OCI-LY3 (cell line): ENCODE measurements around the gene EPHA2.
"Not testable (repeated sequence)": the region's sequence is repeated elsewhere in the genome, so short reads cannot be mapped to it uniquely, and the experiment has no call there.

Source experiments
- H2AFZ ChIP-seq: fragments of 200-600, 300-600 bp; shearing (Covaris generic); 2 replicates; pipeline ENCODE4 v1.6.0; 2014; ENCODE audit warnings: antibody characterized with exemption, low read depth, low read length
- H3K27ac ChIP-seq: fragments of 200-600, 300-600 bp; sonication (generic); 2 replicates; pipeline ENCODE4 v1.5.1; 2014; ENCODE audit warnings: mild to moderate bottlenecking, low read length, moderate library complexity, mixed read lengths
- H3K27me3 ChIP-seq: fragments of 200-600, 300-600 bp; sonication (generic); 2 replicates; pipeline ENCODE4 v1.6.1; 2014; ENCODE audit warnings: low read depth, low read length, mixed read lengths
- H3K36me3 ChIP-seq: fragments of 200-600, 300-600 bp; sonication (generic); replicated peaks from 2 replicates; pipeline ENCODE3; 2014; ENCODE audit warnings: low read depth, low read length, mixed read lengths
- H3K4me1 ChIP-seq: fragments of 300-600, 200-600 bp; sonication (generic); 2 replicates; pipeline ENCODE4 v1.6.1; 2014; ENCODE audit warnings: low read length, mixed read lengths
- H3K4me2 ChIP-seq: fragments of 200-600, 300-600 bp; sonication (generic); 2 replicates; pipeline ENCODE4 v1.6.1; 2014; ENCODE audit warnings: low read length, mixed read lengths
- H3K4me3 ChIP-seq: fragments of 300-600, 200-600 bp; sonication (generic); 2 replicates; pipeline ENCODE4 v1.5.1; 2014; ENCODE audit warnings: antibody characterized with exemption, mild to moderate bottlenecking, low read length, moderate library complexity
- H3K79me2 ChIP-seq: fragments of 300-600, 200-600 bp; shearing (Covaris generic); 2 replicates; pipeline ENCODE4 v1.6.1; 2014; ENCODE audit warnings: mild to moderate bottlenecking, low read length, mixed read lengths
- H3K9ac ChIP-seq: fragments of 300-600, 200-600 bp; shearing (Covaris generic); 2 replicates; pipeline ENCODE4 v1.6.0; 2014; ENCODE audit warnings: mild to moderate bottlenecking, low read length, moderate library complexity
- H3K9me3 ChIP-seq: fragments of 200-600, 300-600 bp; shearing (Covaris generic); 2 replicates; pipeline ENCODE4 v1.6.1; 2014; ENCODE audit warnings: low read length, mixed read lengths; ENCODE audit not compliant: insufficient read depth
- H4K20me1 ChIP-seq: fragments of 200-600, 300-600 bp; sonication (generic); 2 replicates; pipeline ENCODE4 v1.6.1; 2016; ENCODE audit warnings: low read length, mixed read lengths; ENCODE audit not compliant: insufficient read depth
- CTCF ChIP-seq: fragments of 200-600, 300-600 bp; sonication (generic); IDR thresholded peaks from 2 replicates; pipeline ENCODE4 v1.5.1; 2014; ENCODE audit warnings: antibody characterized with exemption, low read length, low read depth
- EZH2phosphoT487 ChIP-seq: fragments of 200-600 bp; shearing (Covaris generic); IDR thresholded peaks from 2 replicates; pipeline ENCODE4 v1.6.1; 2018; ENCODE audit warnings: antibody characterized with exemption, mixed run types, low read depth

Gene EPHA2

GRCh38 chr1:16172218-16172830 is 16.5 kb upstream of the EPHA2 start:
- no peak overlapping the region for H3K27ac ChIP-seq

GRCh38 chr1:16171314-16172151 is 15.7 kb upstream of the EPHA2 start:
- H3K36me3 ChIP-seq = no peaks in the 10 kb centered on the region
- H3K79me2 ChIP-seq = no peaks in the 10 kb centered on the region
- H3K27me3 ChIP-seq = no peaks in the 10 kb centered on the region
- no peak overlapping the region for H2AFZ ChIP-seq
- TF ChIP-seq EZH2phosphoT487 (no peak), CTCF (no peak)
- H4K20me1 ChIP-seq = no peaks in the 10 kb centered on the region
- H3K4me2 ChIP-seq = no peak overlapping the region
- H3K27ac ChIP-seq = no peak overlapping the region
- H3K9me3 ChIP-seq = no peaks in the 10 kb centered on the region
- no peak overlapping the region for H3K4me3 ChIP-seq
- H3K9ac ChIP-seq = no peak overlapping the region
- H3K4me1 ChIP-seq = peaks cover 10% of the 10 kb centered on the region

More at GRCh38 chr1:16172218-16172830, 16.5 kb upstream of the EPHA2 start:
- no peaks in the 10 kb centered on the region for H3K9me3 ChIP-seq
- no peaks in the 10 kb centered on the region for H3K79me2 ChIP-seq
- H4K20me1 ChIP-seq = no peaks in the 10 kb centered on the region
- no peak overlapping the region for H3K9ac ChIP-seq
- no peak overlapping the region for H3K4me3 ChIP-seq
- TF ChIP-seq EZH2phosphoT487 (no peak), CTCF (no peak)
- peaks cover 10% of the 10 kb centered on the region for H3K4me1 ChIP-seq
- no peak overlapping the region for H3K4me2 ChIP-seq
- no peaks in the 10 kb centered on the region for H3K27me3 ChIP-seq
- no peaks in the 10 kb centered on the region for H3K36me3 ChIP-seq
- no peak overlapping the region for H2AFZ ChIP-seq

GRCh38 chr1:16170283-16170673 is 14.4 kb upstream of the EPHA2 start:
- no peaks in the 10 kb centered on the region for H3K27me3 ChIP-seq
- H3K4me3 ChIP-seq = no peak overlapping the region
- no peaks in the 10 kb centered on the region for H3K79me2 ChIP-seq
- no peak overlapping the region for H3K9ac ChIP-seq
- no peak overlapping the region for H3K27ac ChIP-seq
- TF ChIP-seq CTCF (no peak), EZH2phosphoT487 (no peak)
- H3K36me3 ChIP-seq = no peaks in the 10 kb centered on the region
- H3K9me3 ChIP-seq = no peaks in the 10 kb centered on the region
- no peaks in the 10 kb centered on the region for H4K20me1 ChIP-seq
- H2AFZ ChIP-seq = no peak overlapping the region
- peaks cover 10% of the 10 kb centered on the region for H3K4me1 ChIP-seq
- H3K4me2 ChIP-seq = no peak overlapping the region

GRCh38 chr1:16168622-16169360 is 12.9 kb upstream of the EPHA2 start:
- Histone ChIP-seq H3K4me1 (peaks cover 10% of the 10 kb centered on the region), H3K27me3 (no peaks in the 10 kb centered on the region), H4K20me1 (no peaks in the 10 kb centered on the region), H3K36me3 (no peaks in the 10 kb centered on the region), H3K27ac (no peak overlapping the region), H3K4me2 (peak overlapping the region; percentile 93), H3K79me2 (no peaks in the 10 kb centered on the region), H2AFZ (no peak overlapping the region; the same call in 1 of the 2 replicates), H3K4me3 (peak overlapping the region; percentile 87; the same call in 1 of the 2 replicates), H3K9ac (no peak overlapping the region), H3K9me3 (no peaks in the 10 kb centered on the region)
- no peak for TF ChIP-seq EZH2phosphoT487
- no peak for TF ChIP-seq CTCF

- Histone ChIP-seq H3K9ac (peak overlapping the region; percentile 83; the same call in 1 of the 2 replicates), H3K4me1 (peaks cover 10% of the 10 kb centered on the region)
These were observed 12.3 kb upstream of the EPHA2 start for GRCh38 chr1:16168144-16168495.

More at GRCh38 chr1:16168144-16168495, 12.3 kb upstream of the EPHA2 start:
- not testable (repeated sequence) for H3K27me3 ChIP-seq, H3K9me3 ChIP-seq, H3K36me3 ChIP-seq, H2AFZ ChIP-seq, H3K27ac ChIP-seq, H4K20me1 ChIP-seq, H3K79me2 ChIP-seq
- Histone ChIP-seq H3K4me2 (peak overlapping the region; percentile 93), H3K4me3 (peak overlapping the region; percentile 87)
